Cardiac fibroblast (primary cell): ENCODE measurements around the gene PLCL2.
A peak's percentile ranks its signal among the peaks of the same experiment; 100 is the strongest.

Experiments
- DNase-seq, 2 donors: peaks; one replicate each; pipeline versions ENCODE4 v3.0.0 to v3.0.0-alpha.2; 2010; ENCODE audit warnings: low read depth in 2 of 2
- H3K4me3 ChIP-seq, 2 donors: replicated peaks in 1 of 2; 1 replicate in 1 of 2; 2 replicates in 1 of 2; pipeline ENCODE4 v1.5.1; 2011; ENCODE audit warnings: low read depth in 2 of 2, low read length in 2 of 2, mild to moderate bottlenecking in 2 of 2, moderate library complexity in 1 of 2
- TF ChIP-seq, protein P1 (sequence below): IDR thresholded peaks from one replicate; pipeline ENCODE4 v1.5.1; 2011; ENCODE audit warnings: low read depth, mild to moderate bottlenecking, low read length, inconsistent platforms

The PLCL2 gene

DNA sequence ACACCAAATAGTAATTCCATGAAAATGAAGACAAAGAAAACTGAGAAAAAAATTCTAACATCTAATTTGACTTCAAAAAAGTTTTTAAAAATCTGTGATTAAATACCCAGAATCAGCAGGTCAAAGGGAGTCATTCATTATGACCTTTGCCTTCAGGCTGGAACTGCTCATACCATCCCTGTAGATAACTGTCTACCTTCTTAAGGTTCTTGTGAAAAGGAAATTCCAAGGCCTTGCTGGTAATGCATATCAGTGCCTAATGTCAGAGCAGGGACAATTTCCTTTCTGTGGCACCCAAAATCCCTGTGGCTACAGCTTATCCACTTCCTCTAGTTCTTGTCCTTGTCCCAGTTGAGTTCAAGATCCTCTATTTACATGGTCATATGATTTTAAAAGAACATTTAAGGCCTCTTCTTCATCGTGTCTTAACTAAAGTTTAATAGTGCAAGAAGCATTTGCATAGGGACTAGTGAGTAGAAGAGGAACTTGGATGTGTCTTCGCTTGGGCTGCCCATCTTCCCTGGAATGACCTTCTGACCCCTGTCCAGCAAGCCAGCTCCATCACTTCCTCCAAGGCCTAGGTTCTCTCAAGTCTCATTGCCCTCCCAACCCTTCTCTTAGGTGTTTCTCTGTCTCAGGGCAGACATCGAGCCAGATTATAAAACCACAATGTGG is 8.7 kb upstream of the PLCL2 start:
- H3K4me3 ChIP-seq = no peak overlapping the region
- TF ChIP-seq, protein P1, sequence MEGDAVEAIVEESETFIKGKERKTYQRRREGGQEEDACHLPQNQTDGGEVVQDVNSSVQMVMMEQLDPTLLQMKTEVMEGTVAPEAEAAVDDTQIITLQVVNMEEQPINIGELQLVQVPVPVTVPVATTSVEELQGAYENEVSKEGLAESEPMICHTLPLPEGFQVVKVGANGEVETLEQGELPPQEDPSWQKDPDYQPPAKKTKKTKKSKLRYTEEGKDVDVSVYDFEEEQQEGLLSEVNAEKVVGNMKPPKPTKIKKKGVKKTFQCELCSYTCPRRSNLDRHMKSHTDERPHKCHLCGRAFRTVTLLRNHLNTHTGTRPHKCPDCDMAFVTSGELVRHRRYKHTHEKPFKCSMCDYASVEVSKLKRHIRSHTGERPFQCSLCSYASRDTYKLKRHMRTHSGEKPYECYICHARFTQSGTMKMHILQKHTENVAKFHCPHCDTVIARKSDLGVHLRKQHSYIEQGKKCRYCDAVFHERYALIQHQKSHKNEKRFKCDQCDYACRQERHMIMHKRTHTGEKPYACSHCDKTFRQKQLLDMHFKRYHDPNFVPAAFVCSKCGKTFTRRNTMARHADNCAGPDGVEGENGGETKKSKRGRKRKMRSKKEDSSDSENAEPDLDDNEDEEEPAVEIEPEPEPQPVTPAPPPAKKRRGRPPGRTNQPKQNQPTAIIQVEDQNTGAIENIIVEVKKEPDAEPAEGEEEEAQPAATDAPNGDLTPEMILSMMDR = no peak
- DNase-seq = no peak

DNA sequence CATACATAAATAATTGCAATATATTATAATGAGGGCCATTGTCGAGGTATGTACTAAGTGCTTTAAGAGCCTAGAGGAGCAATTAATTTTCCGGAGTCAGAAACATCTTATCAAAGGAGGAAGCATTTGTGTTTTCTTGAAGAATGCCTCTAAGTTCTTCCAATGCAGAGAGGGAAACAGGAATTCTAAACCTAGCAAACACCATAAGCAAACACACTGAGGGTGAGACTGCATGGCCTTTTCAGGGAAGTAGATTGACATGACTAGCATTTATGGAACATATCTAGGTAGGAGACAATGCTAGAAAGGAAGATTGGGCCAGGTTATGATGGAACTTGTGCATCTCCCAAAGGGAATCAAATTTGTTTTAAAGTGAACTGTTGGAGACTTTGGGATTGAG is 7.2 kb upstream of the PLCL2 start:
- TF ChIP-seq, protein P1 = no peak
- no peak overlapping the region for H3K4me3 ChIP-seq
- no peak for DNase-seq

DNA sequence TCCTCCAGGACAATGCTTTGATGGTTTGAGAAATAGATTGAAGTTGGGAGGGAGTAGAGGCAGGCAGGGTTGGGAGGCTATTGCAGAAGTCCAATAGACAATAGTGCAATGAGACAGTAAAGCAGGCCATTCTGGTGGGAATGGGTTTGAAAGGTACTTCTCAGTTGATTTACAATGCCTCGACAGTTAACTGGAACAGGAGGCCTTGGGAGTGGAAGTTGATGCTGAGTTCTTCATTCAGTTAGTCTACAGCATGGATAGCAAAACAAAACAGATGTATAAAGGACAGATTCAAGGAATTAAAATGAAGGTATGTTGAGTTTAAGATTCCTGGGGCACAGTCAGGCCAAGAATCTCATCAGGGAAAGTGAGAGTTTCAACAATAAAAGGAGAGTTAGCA is 6.8 kb upstream of the PLCL2 start:
- no peak overlapping the region for H3K4me3 ChIP-seq

DNA sequence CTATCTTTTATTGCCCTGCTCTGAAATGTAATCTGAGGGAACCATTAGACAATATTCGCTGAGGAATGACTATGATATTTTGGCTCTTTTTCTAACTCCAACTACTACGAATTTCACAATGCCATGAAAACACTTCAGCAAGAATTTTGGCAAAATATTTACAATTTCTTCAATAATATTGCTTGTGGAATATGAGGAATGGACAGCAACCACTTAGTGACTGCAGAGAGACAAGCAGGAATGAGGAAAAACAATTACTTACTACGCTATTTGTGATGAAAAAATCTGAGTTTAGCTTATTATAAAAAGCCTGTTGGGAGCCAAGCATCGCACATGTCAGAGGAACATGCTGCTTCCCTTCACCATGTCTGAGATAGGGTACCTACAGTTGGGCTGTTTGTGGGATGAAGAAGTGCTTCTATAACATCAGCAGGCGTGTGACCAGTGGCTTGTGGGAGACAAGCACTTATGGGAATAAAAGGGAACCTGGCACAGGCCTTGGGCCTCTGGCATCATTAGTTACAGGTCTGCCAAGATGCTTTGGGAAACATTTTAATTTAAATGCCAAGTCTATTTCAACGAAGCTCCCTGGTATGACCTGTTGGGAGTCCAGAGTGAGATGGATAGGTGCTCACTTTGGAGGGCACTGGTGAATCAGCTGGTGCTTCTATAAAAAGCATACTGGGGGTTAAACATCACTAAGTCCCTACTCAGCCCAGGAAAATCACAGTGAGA is 2.7 kb upstream of the PLCL2 start:
- no peak for DNase-seq
- TF ChIP-seq, protein P1 = no peak
- H3K4me3 ChIP-seq = no peak overlapping the region

More for the DNA sequence above, 6.8 kb upstream of the PLCL2 start:
- TF ChIP-seq, protein P1 = no peak
- no peak for DNase-seq

DNA sequence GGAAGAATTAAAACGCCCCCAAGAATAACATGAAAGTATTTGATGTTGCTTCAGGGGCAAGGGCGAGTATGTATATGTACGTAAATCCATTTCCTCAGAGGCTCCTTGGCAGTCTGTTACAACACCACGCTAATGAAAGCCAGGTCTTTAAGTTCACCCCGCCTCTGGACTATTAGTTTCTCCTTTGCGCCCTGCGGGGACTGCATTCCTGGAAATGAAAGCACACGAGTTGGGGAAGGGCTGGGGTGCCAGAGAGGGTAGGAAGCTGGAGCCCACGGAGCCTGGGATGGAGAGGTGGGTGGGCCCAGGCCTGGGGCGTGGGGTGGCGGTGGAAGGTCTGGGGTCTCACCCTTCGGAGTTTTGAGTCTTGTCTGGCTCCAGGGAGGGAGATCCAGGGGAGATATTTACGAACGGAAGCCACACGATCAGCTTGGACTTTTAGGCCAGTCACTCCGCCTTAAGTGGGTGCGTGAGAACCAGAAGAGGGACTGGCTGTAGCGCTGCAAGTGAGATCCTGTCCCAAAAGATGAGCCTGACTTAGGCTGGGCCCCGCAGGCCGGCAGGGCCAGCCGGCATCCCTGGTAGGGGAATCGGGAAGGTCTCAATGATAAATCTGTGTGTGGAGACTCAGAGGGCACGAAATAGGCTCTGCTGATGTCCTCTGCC is 1.6 kb upstream of the PLCL2 start:
- H3K4me3 ChIP-seq = no peak overlapping the region
- TF ChIP-seq, protein P1 = no peak
- no peak for DNase-seq

DNA sequence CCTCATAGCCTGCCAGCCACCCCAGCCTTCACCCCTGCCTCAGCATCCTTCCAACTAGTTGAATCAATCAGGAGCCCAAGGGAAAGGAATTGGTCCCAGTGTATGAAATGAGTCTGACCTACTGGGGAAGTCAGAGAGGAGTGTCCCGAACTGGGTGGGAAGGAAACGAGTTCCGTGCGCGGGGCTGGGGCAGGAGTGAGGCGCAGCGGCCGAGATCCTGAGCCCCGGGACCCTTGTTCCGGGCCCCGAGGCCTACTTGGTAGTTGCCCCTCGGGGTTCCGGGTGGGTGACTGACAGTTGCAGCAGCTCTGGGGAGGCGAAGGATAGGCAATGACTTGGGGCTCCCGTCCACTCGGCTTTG is 1.1 kb upstream of the PLCL2 start:
- DNase-seq = no peak
- TF ChIP-seq, protein P1 = no peak
- H3K4me3 ChIP-seq = peak overlapping the region; percentile 59 to 84
